HG02571 (cell line): Measurements from ENCODE around the gene HSF4.

Experiments used
- ATAC-seq: cut with Tn5 transposase; IDR thresholded peaks from one replicate; pipeline ENCODE4 v1.9.1; 2021; ENCODE audit warnings: mild to moderate bottlenecking, moderate library complexity; ENCODE audit not compliant: unreplicated experiment

HSF4 gene

DNA sequence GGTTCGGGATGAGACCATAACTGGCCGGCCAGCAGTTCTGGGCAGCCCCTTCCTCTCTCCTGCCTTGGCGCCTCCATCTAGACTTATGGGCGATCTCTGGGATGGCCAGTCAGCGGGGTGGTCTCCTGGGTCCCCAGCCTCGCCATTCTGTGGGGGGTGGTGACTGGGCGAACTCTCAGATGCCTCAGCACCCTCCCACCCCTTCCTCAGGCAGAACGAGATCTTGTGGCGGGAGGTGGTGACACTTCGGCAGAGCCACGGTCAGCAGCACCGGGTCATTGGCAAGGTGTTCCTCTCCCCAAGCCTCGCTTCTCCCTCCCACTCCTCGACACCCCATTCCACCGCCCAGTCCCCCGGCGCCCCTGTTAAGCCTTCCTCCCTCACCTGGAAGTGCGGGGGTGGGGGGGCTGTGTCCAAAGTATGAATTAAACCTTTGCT is 1.6 kb downstream of the HSF4 start:
- no peak for ATAC-seq

DNA sequence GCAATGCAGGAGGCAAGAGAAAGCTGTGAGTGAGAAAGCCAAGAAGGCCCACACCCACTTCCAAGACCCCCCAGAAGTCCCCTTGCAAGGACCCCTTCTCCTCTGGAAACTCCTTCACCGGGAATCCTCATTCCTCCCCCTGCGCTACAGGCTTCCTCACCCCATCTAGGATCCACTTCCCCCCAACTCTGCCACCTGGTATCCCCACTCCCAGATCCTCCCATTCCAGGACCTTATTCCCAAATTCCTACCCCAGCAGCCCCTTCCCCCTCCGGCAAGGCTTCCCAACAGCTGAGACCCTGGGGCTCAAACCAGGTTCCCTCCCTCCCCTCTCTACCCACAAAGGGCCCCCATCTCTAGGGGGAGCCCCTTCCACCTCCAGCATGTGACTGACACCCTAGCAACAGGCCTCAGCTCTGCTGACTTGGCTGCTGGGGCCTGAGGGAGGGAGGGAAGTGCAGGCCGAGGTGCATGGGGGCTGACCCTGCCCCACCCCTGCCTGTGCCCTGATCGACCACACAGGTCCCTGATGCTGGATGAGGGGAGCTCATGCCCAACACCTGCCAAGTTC is 2.1 kb downstream of the HSF4 start:
- ATAC-seq: no peak

DNA sequence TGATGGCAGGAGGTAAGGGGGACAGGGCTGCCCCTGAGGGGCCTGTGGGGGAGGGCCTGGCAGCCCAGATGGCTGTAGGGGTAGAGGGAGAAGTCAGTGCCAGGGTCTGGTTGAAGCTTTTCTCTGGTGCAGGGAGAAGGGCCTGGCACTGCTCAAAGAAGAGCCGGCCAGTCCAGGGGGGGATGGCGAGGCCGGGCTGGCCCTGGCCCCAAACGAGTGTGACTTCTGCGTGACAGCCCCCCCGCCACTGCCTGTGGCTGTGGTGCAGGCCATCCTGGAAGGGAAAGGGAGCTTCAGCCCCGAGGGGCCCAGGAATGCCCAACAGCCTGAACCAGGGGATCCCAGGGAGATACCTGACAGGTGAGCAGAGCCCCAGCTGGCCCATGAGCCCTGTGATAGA is 3.0 kb downstream of the HSF4 start:
- no peak for ATAC-seq

DNA sequence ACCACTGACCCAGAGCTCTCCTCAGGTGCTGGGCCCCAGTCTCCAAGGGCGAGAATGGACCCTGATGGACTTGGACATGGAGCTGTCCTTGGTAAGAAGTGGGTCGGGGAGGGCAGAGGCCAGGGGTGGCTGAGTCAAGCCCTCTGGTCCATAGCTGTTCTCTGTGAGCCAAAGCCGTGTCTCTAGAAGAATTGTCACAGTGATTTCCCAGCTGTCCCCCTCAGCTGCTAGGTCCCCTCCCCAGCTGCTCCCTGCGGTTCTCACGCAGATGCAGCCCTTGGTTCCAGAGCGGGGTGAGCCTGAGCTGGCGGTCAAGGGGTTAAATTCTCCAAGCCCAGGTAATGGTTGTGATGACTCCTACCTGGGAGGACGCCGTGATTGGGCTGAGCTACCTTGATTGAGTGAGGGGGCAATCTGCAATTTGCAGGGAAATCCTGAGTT is 4.5 kb downstream of the HSF4 start:
- no peak for ATAC-seq

DNA sequence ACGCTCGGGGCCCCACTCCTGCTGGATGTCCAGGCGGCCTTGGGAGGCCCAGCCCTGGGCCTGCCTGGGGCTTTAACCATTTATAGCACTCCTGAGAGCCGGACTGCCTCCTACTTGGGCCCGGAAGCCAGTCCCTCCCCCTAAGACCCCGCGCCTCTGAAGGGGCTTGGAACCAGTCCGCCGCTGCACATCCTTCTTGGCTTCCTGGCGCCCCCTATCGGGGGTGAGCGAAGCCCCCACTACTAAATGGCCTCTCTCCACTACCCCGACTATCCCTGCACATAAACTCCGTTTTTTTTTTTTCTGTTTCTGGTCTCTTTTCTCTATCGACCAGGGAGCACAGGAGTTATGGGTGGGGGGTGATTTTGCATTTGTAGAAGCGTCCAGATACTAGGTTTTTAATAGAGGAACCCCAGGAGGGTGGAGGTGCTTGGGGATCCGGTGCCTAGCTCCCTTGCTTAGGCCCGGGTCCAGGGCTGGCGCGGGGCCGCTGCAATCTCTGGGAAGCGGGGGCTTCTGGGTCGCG is 5.2 kb downstream of the HSF4 start:
- no peak for ATAC-seq

DNA sequence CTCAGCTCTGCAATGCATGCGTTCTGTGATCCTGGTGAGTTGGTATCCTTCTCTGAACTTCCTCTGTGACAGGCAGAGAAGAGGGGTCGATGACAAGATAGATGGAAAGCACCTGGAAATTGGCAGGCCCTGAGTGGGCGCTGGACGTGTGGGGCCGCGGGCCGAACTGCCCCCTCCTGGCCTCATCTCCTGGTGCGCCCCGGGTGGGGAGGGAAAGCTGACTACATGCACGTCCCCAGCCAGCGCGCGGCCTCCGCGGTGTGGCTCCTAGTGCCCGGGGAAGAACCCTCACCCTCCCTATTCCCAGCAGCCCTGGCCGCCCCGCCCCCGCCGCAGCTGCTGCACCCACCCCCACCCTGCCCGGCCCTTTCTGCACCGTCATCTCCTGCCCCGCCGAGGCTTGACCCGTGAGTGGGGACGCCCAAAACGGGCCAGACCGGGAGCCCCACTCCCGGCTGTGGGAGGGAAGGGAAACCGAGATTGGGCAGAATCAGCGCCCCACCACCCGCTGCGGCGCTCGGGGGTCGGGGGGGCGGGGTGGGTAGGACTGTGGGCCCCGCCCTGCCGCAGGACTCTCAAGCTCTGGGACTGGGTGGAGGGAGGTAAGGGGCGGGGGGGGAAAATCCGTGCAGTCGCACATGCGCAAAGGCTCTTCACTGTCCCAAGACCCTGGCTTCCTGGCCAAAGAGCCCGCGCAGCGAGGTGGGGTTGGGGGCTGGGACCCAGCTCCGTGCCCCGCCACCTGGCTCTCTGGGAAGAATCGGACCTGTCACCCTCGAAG is 5.8 kb downstream of the HSF4 start, which contains the start of gene NOL3:
Gene NOL3, plus strand, starts transcription at position 371 of the 781 bp plus-strand sequence.
- peak; percentile 46 for ATAC-seq

DNA sequence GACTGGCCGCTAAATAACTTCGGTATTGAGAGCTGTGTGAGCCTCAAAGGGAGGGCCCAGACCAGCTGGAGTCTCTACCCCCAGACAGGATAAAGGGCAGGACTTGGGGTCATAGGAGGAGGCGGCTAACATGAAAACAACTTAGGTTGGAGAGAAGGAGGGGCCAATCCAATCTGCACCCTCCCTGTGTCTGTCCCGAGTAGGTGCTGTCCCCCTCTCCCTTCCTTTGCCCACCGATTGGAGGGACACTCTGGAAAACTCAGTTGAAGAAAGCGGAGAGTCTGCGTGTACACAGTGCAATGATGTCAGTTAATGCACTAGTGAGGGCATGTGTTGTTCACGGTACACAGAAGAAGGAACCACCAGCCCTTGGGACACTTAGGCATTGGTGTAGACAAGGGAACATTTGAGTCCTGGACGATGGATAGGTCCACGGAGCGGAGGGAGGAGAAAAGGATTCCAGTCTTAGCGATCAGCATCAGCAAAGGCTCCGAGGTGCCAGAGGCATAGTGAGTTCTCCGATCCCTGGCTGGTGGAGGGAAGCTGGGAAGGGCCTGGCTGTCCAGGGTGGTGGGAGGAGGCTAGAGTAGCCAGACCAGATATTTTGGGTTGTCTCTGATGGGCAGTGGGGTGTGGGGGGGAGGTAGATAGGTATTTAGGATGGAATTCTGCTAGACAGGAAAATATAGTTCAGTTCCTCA is 6.6 kb downstream of the HSF4 start:
- no peak for ATAC-seq

DNA sequence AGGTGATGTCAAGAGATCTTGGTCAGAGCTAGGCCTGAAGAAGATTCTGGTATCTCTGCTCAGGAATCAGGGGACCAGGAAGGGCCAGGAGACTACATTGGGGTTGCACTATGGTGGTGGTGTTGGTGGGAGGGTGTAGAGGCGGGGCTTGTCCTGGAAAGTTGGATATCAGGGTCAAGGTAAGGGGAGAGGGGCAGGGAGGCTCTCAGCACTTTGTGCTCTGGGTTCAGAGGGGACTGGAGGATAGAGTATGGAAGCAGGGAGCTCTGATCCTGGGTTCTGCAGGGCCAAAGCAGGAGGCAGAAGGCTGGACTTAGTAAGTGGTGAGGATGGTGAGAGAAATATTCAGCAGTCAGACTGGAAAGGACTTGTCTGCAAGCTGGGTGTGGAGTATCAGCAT is 8.8 kb downstream of the HSF4 start:
- no peak for ATAC-seq

DNA sequence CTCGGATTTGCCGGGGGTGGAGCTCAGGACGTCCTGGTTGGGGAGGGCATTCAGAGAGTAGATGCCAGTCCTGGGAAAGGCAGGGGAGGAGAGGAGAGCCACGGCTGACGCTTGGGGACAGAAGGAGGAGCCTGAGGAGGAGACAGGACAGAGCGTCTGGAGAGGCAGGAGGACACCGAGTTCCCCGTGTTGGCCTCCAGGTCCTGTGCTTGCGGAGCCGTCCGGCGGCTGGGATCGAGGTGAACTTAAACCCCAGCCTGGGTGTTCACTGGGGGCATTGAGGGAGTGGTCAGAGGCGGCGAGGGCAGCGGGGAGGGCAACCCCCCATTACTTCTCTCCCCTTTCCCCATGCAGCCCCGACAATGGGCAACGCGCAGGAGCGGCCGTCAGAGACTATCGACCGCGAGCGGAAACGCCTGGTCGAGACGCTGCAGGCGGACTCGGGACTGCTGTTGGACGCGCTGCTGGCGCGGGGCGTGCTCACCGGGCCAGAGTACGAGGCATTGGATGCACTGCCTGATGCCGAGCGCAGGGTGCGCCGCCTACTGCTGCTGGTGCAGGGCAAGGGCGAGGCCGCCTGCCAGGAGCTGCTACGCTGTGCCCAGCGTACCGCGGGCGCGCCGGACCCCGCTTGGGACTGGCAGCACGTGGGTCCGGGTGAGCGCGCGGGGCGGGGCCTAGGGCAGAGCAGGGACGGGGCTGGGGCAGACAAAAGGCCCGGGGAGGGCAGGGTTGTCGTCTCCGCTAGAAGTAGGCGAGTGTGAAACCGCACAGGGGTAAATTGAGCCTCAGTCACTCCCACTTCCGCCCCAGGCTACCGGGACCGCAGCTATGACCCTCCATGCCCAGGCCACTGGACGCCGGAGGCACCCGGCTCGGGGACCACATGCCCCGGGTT is 9.5 kb downstream of the HSF4 start:
- ATAC-seq: no peak

DNA sequence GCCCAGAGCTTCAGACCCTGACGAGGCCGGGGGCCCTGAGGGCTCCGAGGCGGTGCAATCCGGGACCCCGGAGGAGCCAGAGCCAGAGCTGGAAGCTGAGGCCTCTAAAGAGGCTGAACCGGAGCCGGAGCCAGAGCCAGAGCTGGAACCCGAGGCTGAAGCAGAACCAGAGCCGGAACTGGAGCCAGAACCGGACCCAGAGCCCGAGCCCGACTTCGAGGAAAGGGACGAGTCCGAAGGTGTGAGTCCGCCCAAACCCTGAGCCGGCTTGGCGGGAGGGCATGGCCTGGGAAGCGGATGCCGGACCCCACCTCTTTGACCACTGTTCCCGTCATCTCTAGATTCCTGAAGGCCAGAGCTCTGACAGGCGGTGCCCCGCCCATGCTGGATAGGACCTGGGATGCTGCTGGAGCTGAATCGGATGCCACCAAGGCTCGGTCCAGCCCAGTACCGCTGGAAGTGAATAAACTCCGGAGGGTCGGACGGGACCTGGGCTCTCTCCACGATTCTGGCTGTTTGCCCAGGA is 10.2 kb downstream of the HSF4 start:
- ATAC-seq: no peak

DNA sequence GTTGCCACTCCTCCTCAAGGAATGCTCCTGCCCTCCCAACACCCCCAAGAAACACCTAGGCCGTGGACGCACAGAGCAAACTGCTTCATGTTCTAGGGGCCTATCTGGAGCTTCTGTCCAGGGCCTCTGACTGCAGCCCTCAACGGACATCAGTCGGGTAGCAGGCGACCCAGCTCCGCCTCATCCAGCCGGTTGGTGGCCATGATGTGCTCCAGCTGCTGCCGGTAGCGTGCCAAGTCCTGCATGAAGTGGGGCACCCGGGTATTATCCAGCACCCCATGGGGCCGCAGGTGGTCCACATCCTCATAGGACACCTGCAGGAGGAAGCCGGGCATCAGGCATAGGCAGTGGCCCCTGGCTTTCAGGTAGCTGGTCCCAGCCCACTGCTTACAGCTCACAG is 12.1 kb downstream of the HSF4 start:
- no peak for ATAC-seq

DNA sequence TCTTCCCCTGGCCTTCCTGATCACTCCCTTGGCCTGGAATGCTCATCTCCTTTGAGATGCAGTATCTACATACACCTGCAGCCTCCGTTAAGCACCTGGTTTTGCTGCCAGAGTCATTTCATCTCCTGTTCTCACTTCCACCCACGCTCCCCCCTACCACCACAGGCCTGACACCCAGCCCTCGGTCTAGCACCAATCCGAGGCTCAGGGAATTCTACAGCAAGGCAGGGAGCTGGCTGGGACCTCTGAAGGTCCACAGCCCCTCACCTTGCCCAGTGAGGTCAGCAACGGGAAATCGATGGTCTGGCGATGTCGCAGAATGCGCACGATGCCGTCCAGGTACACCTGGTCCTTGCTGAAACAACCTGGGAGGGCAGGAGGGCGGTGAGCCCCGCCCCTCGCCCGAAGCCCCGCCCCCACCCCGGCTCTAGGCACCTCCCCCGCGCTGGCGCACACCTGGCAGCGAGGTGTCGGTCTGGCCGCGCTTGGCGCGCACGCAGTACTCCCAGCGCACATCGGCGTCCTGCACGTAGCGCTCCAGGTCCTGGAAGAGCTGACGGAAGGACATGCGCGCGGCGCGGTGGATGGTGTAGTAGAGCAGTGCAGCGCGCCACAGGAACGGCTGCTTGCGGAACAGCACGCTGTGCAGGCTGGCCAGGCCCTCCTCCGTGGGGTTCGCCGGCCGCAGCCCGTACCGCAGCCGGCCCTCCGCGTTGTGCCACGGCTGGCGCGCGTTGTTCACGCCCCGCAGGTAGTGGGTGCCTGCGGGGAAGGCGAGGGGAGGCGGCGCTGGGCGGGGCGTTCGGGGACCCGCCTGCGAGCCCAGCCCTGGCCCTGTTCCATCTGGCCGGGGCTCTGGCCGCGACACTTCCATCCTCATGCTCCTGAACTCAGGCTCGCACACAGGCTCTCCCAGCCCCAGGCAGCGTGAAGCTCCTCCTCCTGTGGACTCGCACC is 13.5 kb downstream of the HSF4 start:
- ATAC-seq: no peak

DNA sequence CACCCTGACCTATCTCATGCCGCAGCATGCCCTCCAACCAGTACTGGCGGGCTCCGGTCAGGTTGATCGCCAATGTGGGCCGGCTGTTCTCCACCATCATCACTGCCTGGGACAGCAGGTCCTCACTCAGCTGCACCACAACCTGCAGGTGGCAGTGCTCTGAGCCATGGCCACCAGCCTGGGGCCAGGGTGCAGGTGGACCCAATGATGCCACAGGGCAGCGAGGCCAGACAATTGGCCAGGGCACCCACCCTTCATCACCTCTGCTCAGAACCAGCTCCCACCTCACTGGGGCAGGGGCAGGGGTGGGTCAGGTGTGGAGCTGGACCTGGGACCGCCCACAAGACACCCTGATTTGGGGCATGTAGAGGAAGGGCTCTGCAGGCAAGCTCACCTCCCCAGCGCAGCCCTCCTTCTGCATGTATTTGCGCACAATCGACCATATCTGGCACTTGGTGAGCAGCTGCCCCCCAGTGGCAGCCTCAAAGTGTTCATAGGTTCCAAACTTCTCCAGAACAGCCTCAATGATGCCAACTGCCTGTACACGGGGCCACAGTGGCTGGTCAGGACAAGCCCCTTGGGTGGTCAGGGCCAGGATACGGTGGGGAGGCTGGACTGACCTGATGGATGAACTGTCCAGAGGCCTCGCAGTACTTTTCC is 15.0 kb downstream of the HSF4 start:
- ATAC-seq: no peak

DNA sequence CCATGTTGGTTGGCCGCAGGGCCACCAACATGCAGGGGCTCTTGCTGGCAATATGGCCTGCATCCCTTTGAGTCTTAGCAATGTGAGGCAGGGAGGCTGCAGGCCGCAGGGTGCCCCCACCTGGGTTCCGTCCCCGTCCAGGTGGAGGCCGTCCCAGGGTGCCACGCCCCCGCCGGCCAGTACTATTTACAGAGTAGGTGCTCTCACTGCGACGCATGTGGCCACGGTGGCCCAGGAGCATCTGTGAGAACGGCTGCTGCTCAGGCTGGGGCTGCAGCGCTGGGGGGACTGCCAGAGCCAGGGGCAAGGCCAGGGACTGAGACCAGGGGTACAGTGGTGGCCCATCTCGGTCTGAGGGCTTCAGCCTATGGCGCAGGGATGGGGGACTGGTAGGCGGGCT is 15.6 kb downstream of the HSF4 start:
- no peak for ATAC-seq

DNA sequence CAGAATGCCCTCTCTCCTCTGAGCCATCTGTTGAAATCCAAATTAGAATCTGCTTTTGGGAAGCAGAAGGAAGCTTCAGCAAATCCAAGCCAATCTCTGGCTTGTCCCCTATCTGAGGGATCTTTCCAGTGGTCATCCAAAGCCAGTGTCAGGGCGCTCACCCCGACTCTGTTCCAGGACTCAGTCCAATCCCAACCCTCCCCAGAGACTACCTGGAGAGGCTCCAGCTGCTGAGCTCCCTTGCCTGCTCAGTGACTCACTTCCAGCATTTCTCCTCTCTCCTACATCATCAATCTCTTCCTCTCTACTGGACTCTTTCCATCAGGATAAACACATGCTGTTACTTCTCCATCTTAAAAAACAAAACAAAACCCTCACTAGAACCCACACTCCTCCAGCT is 16.8 kb downstream of the HSF4 start:
- ATAC-seq: no peak

DNA sequence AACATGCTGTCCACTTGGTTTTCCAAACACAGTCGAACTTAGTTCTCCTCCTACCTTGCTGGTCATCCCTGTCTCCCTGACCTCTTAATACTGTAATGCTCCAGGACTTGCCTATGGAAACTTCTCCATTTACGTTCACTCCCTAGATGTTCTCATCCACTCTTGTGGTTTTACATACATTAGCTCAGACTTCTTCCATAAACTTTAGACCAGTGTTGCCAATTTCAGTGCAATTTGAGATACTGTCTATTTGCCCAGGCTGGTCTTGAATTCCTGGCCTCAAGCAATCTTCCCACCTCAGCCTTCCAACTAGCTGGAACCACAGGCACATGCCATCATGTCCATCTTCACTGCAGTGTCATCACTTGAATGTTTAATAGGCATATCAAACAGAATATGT is 17.7 kb downstream of the HSF4 start:
- ATAC-seq: no peak

DNA sequence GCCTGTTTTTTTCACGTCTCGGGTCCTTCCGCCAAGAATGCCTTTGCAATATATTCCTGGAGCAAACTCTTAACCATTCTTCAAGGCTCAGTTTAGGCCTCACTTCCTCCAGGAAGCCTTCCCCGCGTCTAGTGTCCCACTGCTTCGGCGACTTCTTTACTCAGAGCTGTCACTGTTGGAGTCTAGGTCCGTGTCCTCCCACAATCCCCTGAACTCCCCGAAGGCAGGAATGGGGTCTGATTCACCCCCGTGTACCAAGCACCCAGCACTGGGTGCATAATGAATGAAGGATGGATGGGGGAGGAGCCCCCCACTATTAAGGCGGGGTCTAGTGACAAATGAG is 18.7 kb downstream of the HSF4 start:
- ATAC-seq: no peak

DNA sequence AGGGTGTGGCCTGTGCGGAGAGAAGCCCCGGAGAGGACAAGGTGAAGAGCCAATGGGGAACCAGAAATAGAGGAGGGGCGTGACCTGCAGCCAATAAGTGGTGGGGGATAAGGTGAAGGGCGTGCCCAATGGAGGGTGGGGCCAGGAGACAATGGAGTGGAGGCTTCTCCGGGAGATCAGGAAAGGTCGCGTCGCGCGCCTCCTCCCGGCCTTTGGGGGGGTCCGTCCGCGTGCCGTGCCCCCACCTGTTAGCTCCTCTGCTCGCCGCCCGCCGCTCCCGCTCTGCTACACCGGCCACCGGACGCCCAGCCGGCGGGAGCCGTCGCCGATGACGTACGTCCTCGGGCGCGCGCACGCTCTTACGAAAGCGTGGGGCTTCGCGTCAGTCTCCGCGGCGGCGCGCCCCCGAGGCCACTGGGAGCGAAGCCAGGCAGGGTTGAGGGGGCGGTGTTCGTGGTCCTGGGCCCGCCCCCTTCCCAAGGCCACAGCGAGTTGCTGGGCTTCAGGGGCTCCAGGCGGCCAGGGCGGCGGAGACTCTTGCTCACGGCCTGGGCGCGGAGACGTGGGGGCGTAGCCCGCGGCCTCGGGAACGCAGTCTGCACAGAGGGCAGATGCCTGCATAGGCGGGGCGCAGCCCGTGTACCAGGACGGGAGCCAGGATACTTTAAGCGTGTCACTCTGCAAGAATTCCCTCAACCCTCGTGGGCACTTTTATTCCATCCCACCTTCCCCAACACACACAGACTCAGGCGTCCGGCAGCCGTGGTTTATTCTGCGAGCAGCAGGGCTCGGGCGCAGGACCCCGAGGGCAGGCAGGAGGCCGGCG is 19.3 kb downstream of the HSF4 start, which contains the start of gene MATCAP1:
Gene MATCAP1, minus strand, starts transcription at position 337 of the 826 bp plus-strand sequence. CDS start 3,353 bp downstream, outside the sequence.
- ATAC-seq: peak; percentile 87
